Gastroesophageal sphincter (tissue), 4 donors: ENCODE results near the gene LBHD2. TPM values are rescaled to one million over a fixed set of nuclear protein-coding genes. Genes with fewer than 3 reads are reported as not detected.
"Not testable (repeated sequence)": the region's sequence is repeated elsewhere in the genome, so short reads cannot be mapped to it uniquely, and the experiment has no call there.

ENCODE experiments used
- ATAC-seq: fragments of 150-250 bp; one replicate; pipeline ENCODE4 v1.9.1; 2016; ENCODE audit warnings: mild to moderate bottlenecking, moderate library complexity
- H3K27ac ChIP-seq, 4 donors: fragments of 200-600 bp; sonication (generic) in 3 of 4; 1 replicate in 3 of 4; 2 replicates in 1 of 4; pipeline ENCODE4 v1.5.1; 2016 to 2019
- H3K27me3 ChIP-seq: fragments of 200-600 bp; sonication (generic); one replicate; pipeline ENCODE4 v1.5.1; 2019
- H3K36me3 ChIP-seq, 2 donors: fragments of 200-600 bp; sonication (generic); one replicate each; pipeline ENCODE4 v1.5.1; 2019; ENCODE audit warnings: control low read depth in 1 of 2
- H3K4me1 ChIP-seq, 3 donors: fragments of 200-600 bp; sonication (generic); 1 replicate in 2 of 3; 2 replicates in 1 of 3; pipeline ENCODE4 v1.5.1; 2016 to 2019; ENCODE audit warnings: control low read depth in 2 of 3
- H3K4me3 ChIP-seq, 2 donors: fragments of 200-600 bp; sonication (generic); one replicate each; pipeline ENCODE4 v1.5.1; 2019; ENCODE audit warnings: mild to moderate bottlenecking in 1 of 2, moderate library complexity in 1 of 2
- H3K9me3 ChIP-seq, 3 donors: fragments of 200-600 bp; sonication (generic); one replicate each; pipeline ENCODE4 v1.5.1; 2017 to 2019; ENCODE audit warnings: control low read depth in 2 of 3
- EP300 ChIP-seq: sonication (generic); formaldehyde crosslinking; IDR thresholded peaks from one replicate; pipeline ENCODE4 v1.6.1; 2017; ENCODE audit warnings: antibody characterized with exemption, mild to moderate bottlenecking
- POLR2A ChIP-seq, 2 donors: fragments of 450-650 bp; IDR thresholded peaks; one replicate each; pipeline ENCODE4 v1.6.1; 2017; ENCODE audit warnings: antibody characterized with exemption in 2 of 2, mild to moderate bottlenecking in 2 of 2, moderate library complexity in 1 of 2
- POLR2AphosphoS5 ChIP-seq: sonication (generic); formaldehyde crosslinking; IDR thresholded peaks from one replicate; pipeline ENCODE4 v1.6.1; 2017; ENCODE audit warnings: antibody characterized with exemption
- WGBS, 2 donors: methylation state at CpG; one replicate each; pipeline ENCODE4 v1.1.5; 2018; ENCODE audit warnings: low coverage in 1 of 2; 5-methylcytosine and 5-hydroxymethylcytosine counted together
- total RNA-seq, 4 donors: library from RNA; depleted of rRNA; stranded (reverse); fragments of >200 nt; gene quantifications; one replicate each; pipeline ENCODE4 v1.1.0, GENCODE V29; 2016
- TF ChIP-seq, protein P1 (sequence below), 4 experiments: fragments of 200-600 bp in 2 of 4; fragments of 450-650 bp in 2 of 4; sonication (generic) in 1 of 4; IDR thresholded peaks; one replicate each; pipeline ENCODE4 v1.5.1; 2017 to 2019; ENCODE audit warnings: antibody characterized with exemption in 4 of 4, mild to moderate bottlenecking in 2 of 4, moderate library complexity in 2 of 4

LBHD2 gene
- total RNA-seq, 4 donors from 2014 or later, result not detected

DNA sequence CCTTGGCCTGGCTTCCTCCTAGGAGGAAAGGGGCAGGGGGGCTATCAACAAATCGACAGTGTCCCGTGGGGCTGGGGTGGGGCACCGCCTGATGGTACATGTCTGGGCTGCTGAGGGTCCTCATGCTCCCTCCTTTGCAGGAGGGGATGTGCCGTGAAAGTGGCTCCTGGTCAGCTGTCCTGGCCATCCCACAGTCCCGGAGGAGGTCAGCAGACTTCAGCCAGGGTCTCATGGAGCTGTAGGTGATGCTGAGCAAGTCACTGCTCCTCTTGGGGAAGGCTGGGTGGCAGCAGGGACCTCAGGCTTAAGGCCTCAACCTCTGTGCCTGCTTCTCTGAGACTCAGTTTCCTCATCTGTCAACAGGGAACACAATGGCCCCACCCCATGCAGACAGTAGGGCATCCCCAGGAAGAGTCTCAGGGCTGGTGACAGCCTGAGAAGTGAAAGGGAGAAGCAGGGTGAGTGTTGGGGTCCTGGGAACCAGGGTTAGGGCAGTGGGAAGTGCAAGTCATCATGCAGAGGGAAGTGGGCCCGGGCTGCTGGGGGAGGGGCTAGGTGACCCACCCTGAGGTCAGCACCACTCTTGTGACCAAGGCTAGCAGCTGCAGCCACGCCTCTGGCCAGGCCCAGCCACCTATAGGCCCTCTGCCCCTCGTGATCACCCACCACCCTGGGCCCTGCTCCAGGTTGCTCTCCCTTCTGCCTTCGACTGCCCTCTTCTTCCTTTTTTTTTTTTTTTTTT lies 34.8 kb downstream of the LBHD2 start:
- 64% methylated on average over 4 of the region's 9 CpGs; no CpG with 5 or more reads in 1 of the 2 donors for WGBS, 2 donors

DNA sequence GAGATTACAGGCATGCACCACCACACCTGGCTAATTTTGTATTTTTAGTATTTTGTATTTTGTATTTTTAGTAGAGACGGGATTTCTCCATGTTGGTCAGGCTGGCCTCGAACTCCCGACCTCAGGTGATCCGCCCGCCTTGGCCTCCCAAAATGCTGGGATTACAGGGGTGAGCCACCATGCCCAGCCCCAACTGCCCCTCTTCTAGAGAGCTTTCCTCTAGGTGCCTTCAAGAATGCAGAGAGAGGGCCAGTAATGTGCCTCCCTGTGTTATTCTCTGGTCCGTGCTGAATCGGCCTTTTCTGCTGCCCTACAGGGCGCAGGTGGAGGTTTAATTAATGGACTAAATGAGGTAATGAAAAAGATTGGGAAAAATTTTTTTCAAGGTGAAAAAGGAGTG lies 35.5 kb downstream of the LBHD2 start:
- 91 to 94% methylated on average over 7 to 8 of the region's 8 CpGs for WGBS, 2 donors
- not testable (repeated sequence) for H3K9me3 ChIP-seq, H3K4me3 ChIP-seq, H3K36me3 ChIP-seq, ATAC-seq
- H3K27me3 ChIP-seq, result peaks cover 36% of the 10 kb centered on the region
- peak overlapping the region in 2 of 4 donors; percentile 49 to 91 for H3K27ac ChIP-seq
- peaks cover 0 to 71% (median 41%) of the 10 kb centered on the region in 3 donors for H3K4me1 ChIP-seq

More for the DNA sequence above, 34.8 kb downstream of the LBHD2 start:
- ATAC-seq, result peak; percentile 4
- H3K27me3 ChIP-seq, result peaks cover 32% of the 10 kb centered on the region
- H3K27ac ChIP-seq, result peak overlapping the region in 3 of 4 donors; percentile 68 to 76 (median 74)
- peaks cover 0 to 69% (median 37%) of the 10 kb centered on the region in 3 donors for H3K4me1 ChIP-seq
- no peaks in the 10 kb centered on the region for H3K9me3 ChIP-seq
- no peak overlapping the region for H3K4me3 ChIP-seq
- TF ChIP-seq, protein P1, sequence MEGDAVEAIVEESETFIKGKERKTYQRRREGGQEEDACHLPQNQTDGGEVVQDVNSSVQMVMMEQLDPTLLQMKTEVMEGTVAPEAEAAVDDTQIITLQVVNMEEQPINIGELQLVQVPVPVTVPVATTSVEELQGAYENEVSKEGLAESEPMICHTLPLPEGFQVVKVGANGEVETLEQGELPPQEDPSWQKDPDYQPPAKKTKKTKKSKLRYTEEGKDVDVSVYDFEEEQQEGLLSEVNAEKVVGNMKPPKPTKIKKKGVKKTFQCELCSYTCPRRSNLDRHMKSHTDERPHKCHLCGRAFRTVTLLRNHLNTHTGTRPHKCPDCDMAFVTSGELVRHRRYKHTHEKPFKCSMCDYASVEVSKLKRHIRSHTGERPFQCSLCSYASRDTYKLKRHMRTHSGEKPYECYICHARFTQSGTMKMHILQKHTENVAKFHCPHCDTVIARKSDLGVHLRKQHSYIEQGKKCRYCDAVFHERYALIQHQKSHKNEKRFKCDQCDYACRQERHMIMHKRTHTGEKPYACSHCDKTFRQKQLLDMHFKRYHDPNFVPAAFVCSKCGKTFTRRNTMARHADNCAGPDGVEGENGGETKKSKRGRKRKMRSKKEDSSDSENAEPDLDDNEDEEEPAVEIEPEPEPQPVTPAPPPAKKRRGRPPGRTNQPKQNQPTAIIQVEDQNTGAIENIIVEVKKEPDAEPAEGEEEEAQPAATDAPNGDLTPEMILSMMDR (IDR thresholded peaks at IDR 0.05), result no peak
- TF ChIP-seq POLR2A (IDR thresholded peaks at IDR 0.05) (no peak), EP300 (no peak), POLR2AphosphoS5 (no peak)
- no peaks in the 10 kb centered on the region for H3K36me3 ChIP-seq

GRCh38 chr14:103121121-103121845 lies 37.3 kb downstream of the LBHD2 start:
- peak overlapping the region in 1 of 2 donors; percentile 73 for H3K4me3 ChIP-seq
- no peaks in the 10 kb centered on the region for H3K36me3 ChIP-seq
- ATAC-seq, result peak; percentile 58
- H3K27me3 ChIP-seq, result peaks cover 41% of the 10 kb centered on the region
- TF ChIP-seq POLR2AphosphoS5 (peak; percentile 17), EP300 (no peak)
- WGBS, 2 donors, result 62% methylated on average over 3 of the region's 18 CpGs; no CpG with 5 or more reads in 1 of the 2 donors
- peak overlapping the region; percentile 1 to 91 (median 90) for H3K27ac ChIP-seq
- H3K9me3 ChIP-seq, result no peaks in the 10 kb centered on the region
- peaks cover 0 to 79% (median 43%) of the 10 kb centered on the region in 3 donors for H3K4me1 ChIP-seq

- Histone ChIP-seq H3K4me3 (peak overlapping the region in 1 of 2 donors; percentile 73), H3K9me3 (no peaks in the 10 kb centered on the region), H3K36me3 (no peaks in the 10 kb centered on the region), H3K4me1 (peaks cover 0 to 86% (median 47%) of the 10 kb centered on the region in 3 donors), H3K27ac (peak overlapping the region; percentile 47 to 91 (median 90)), H3K27me3 (peaks cover 41% of the 10 kb centered on the region)
- TF ChIP-seq, protein P1 (IDR thresholded peaks at IDR 0.05), result no peak
- TF ChIP-seq EP300 (no peak), POLR2AphosphoS5 (peak; percentile 40)
- WGBS, 2 donors, result 0 to 12% methylated on average over 1 to 11 of the region's 23 CpGs
- peak; percentile 76 for ATAC-seq
Observed at GRCh38 chr14:103121846-103122584, 38.0 kb downstream of the LBHD2 start.

- H3K27me3 ChIP-seq, result peaks cover 41% of the 10 kb centered on the region
- no peaks in the 10 kb centered on the region for H3K36me3 ChIP-seq
- WGBS, 2 donors, result 19 to 60% methylated on average over 1 to 6 of the region's 15 CpGs
- peak overlapping the region; percentile 33 to 73 for H3K4me3 ChIP-seq
- TF ChIP-seq, protein P1 (IDR thresholded peaks at IDR 0.05), result peak in 1 of 4 experiments; percentile 11
- TF ChIP-seq EP300, result no peak
- H3K27ac ChIP-seq, result peak overlapping the region; percentile 47 to 91 (median 90)
- peak; percentile 3 for ATAC-seq
- peaks cover 0 to 89% (median 47%) of the 10 kb centered on the region in 3 donors for H3K4me1 ChIP-seq
- H3K9me3 ChIP-seq, result no peaks in the 10 kb centered on the region
Observed at GRCh38 chr14:103122585-103122946, 38.6 kb downstream of the LBHD2 start.
